Lower lobe of right lung (tissue), 2 donors: ENCODE results near the gene JMJD8. TPM values are rescaled to one million over a fixed set of nuclear protein-coding genes. Genes with fewer than 3 reads are reported as not detected.

Source experiments
- ATAC-seq, 2 donors: fragments of 200-7000 bp; cut with Tn5 transposase; one replicate each; pipeline ENCODE4 v1.9.1; 2020 to 2022; ENCODE audit warnings: mild to moderate bottlenecking in 2 of 2, moderate library complexity in 2 of 2
- DNase-seq: peaks from one replicate; pipeline ENCODE4 v3.0.0-alpha.2; 2020
- H3K27ac ChIP-seq: fragments of 200-600 bp; one replicate; pipeline ENCODE4 v1.8.0; 2022
- H3K27me3 ChIP-seq: fragments of 200-600 bp; one replicate; pipeline ENCODE4 v1.8.0; 2022; ENCODE audit warnings: low read depth
- H3K36me3 ChIP-seq: fragments of 200-600 bp; one replicate; pipeline ENCODE4 v1.8.0; 2022; ENCODE audit warnings: mild to moderate bottlenecking
- H3K4me1 ChIP-seq: fragments of 200-600 bp; one replicate; pipeline ENCODE4 v1.8.0; 2022
- H3K4me3 ChIP-seq: fragments of 200-600 bp; one replicate; pipeline ENCODE4 v1.8.0; 2022; ENCODE audit warnings: mild to moderate bottlenecking
- H3K9me3 ChIP-seq: fragments of 200-600 bp; one replicate; pipeline ENCODE4 v1.8.0; 2022
- intact Hi-C: fragments of 100-400 bp; cut with DNase I; formaldehyde crosslinking; loops from one replicate; pipeline ENCODE4 v1.11.0; 2022
- total RNA-seq: library from RNA; stranded (reverse); fragmentation: NEBNext Ultra II Directional; extraction: Animal tissue kit (Norgen Biotek cat#: 25700); gene quantifications from one replicate; pipeline ENCODE4 v1.2.1, GENCODE V29; 2021
- TF ChIP-seq, protein P1 (sequence below): fragments of 200-600 bp; IDR thresholded peaks from one replicate; pipeline ENCODE4 v1.8.0; 2022; ENCODE audit warnings: antibody characterized with exemption, mild to moderate bottlenecking
- donor health status: DM: no; HTN: yes; CAD: no; lungs with severe emphysema.

JMJD8 gene
- total RNA-seq, 1 donor from 2014 or later = 43.2 TPM

DNA sequence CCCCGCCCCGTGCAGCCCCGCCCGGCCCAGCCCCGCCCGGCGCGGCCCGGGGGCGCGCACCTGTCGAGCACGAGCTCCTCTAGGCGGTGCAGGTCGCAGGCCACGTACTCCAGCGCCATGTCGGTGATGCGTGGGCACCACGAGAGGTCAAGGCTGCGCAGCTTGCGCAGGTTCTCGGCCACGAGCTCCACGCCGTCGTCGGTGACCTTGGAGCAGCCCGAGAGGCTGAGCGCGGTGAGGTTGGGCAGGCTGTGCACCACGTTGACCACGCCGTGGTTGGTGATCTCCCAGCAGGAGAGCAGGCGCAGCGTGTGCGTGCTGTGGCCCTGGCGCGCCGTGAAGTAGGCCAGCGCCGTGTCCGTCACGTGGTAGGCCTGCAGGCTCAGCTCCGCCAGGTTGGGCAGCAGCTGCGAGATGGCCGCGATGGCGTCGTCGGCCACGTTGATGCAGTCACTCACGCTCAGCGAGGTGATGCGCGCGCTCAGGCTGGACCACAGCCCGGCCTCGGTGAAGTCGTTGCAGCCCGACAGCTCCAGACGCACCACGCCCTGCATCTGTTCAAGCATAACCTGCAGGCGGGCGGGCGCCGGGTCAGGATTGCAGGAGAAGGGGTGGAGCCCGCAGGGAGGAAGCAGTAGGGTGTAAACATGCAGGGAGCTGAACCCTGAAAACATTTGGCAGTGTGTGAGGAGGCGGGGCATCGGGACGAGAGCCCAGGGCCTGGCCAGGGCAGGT lies 11.4 kb upstream of the JMJD8 start:
- Histone ChIP-seq H3K4me3 (peak overlapping the region; percentile 50), H3K36me3 (no peaks in the 10 kb centered on the region), H3K27ac (no peak overlapping the region), H3K4me1 (peaks cover 26% of the 10 kb centered on the region), H3K27me3 (peaks cover 72% of the 10 kb centered on the region), H3K9me3 (no peaks in the 10 kb centered on the region)
- DNase-seq = peak; percentile 74
- intact Hi-C loops = no loop called here
- peak; percentile 69 to 81 for ATAC-seq
- TF ChIP-seq, protein P1, sequence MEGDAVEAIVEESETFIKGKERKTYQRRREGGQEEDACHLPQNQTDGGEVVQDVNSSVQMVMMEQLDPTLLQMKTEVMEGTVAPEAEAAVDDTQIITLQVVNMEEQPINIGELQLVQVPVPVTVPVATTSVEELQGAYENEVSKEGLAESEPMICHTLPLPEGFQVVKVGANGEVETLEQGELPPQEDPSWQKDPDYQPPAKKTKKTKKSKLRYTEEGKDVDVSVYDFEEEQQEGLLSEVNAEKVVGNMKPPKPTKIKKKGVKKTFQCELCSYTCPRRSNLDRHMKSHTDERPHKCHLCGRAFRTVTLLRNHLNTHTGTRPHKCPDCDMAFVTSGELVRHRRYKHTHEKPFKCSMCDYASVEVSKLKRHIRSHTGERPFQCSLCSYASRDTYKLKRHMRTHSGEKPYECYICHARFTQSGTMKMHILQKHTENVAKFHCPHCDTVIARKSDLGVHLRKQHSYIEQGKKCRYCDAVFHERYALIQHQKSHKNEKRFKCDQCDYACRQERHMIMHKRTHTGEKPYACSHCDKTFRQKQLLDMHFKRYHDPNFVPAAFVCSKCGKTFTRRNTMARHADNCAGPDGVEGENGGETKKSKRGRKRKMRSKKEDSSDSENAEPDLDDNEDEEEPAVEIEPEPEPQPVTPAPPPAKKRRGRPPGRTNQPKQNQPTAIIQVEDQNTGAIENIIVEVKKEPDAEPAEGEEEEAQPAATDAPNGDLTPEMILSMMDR = no peak

DNA sequence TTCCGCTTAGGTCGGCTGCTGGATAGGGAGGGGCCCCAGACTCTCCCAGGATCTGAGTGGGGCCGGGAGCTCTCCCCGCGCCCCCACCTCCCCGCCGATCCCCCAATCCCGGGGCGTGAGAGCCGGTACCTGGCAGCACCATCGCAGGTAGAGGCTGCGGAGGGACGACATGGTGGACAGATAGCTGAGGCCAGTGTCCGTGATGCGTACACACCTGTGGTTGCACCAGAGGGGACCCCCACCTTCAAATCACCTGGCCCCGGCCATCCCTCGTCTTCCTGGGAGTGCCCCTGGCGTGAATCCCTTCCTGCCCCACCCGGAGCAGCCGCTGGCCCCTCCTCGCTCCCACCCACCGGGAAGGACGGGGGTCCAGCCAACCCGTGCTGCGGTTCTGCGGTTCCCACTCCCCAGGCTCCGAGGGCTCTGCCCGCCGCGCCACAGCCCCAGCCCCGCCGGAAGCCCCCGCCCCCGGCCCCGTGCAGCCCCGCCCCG lies 10.8 kb upstream of the JMJD8 start:
- ATAC-seq (no peak), DNase-seq (no peak)
- Histone ChIP-seq H3K27ac (no peak overlapping the region), H3K27me3 (peaks cover 66% of the 10 kb centered on the region), H3K36me3 (no peaks in the 10 kb centered on the region), H3K4me1 (peaks cover 29% of the 10 kb centered on the region), H3K4me3 (peak overlapping the region; percentile 50), H3K9me3 (no peaks in the 10 kb centered on the region)
- TF ChIP-seq, protein P1 = no peak
- intact Hi-C loops = no loop called here

DNA sequence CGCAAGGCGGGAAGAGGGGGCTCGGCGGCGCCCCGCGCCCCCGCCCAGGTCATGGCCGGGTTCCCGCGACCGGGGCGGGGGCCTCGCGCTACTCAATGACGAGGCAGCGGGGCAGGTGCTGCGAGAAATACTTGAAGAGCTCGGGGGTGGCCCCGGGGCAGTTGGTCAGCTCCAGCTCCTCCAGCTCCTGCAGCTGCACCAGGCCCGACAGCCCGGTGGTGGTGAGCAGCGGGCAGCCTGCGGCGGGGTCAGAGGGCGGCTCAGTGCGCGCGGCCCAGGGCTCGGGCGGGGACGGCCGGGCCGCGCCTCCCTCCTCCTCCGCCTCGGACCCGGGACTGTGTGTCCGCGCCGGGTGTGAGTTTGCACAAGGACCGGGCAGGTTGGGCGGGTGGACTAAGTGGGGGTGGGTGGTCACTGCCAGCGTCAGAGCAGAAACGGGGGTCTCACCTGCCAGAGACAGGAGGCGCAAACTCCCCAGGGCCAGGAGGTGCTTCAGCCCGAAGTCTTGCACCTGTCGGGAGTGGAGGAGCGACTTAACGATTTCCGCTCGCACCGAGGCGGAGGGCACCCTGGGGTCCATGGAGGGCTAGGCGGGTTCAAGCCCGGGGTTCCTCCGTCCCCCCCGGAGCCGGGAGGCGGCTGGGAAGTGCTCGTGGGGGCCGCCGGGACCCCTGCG lies 10.2 kb upstream of the JMJD8 start:
- ATAC-seq (no peak), DNase-seq (no peak)
- Histone ChIP-seq H3K36me3 (no peaks in the 10 kb centered on the region), H3K4me1 (peaks cover 34% of the 10 kb centered on the region), H3K27me3 (peaks cover 60% of the 10 kb centered on the region), H3K27ac (no peak overlapping the region), H3K4me3 (peak overlapping the region; percentile 50), H3K9me3 (no peaks in the 10 kb centered on the region)
- intact Hi-C loops = no loop called here
- TF ChIP-seq, protein P1 = no peak

DNA sequence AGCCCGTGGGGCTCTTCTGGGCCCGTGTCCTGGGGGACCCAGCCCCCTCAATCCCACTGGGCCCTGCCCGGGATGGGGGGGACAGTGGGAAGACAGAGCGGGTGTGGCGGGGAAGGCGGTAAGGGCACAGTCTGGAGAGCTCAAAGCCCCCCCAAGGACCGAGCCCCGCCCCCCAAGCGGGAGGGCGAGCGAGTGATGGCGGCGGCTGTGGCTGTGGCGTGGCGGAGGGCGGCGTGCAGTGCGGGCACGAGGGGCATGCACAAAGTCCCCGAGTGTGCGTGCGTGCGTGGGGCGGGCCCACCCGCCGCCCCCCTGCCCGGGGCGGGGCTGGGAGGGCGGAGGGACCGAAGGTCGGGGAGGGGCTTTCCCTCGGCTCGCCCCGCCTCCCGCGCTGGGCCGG lies 9.6 kb upstream of the JMJD8 start:
- intact Hi-C loops = no loop called here
- no peaks in the 10 kb centered on the region for H3K9me3 ChIP-seq
- peaks cover 55% of the 10 kb centered on the region for H3K27me3 ChIP-seq
- no peak for DNase-seq
- no peak overlapping the region for H3K4me3 ChIP-seq
- ATAC-seq = no peak
- no peaks in the 10 kb centered on the region for H3K36me3 ChIP-seq
- TF ChIP-seq, protein P1 = no peak
- H3K4me1 ChIP-seq = peaks cover 40% of the 10 kb centered on the region
- no peak overlapping the region for H3K27ac ChIP-seq

DNA sequence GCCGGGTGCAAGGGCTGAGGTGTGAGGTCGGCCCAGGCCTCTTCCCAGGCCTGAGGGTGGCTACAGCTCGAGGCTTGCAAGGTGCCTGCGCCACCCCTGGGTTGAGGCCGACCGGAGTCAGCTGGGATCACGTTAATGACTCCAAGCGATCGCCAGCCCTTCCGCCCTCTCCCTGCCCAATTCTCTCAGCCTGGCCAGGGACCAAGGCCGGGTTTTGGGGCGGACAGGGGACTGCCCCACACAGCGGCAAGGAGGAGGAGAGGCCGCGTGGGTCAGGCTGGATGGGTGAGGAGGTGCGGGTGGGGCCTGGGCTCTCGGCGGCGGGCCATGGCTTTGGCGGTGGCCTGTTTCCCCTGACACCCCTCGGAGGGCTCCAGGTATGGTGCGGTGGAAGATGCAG lies 9.2 kb upstream of the JMJD8 start:
- peaks cover 44% of the 10 kb centered on the region for H3K4me1 ChIP-seq
- no peak overlapping the region for H3K27ac ChIP-seq
- H3K36me3 ChIP-seq = no peaks in the 10 kb centered on the region
- TF ChIP-seq, protein P1 = no peak
- peaks cover 54% of the 10 kb centered on the region for H3K27me3 ChIP-seq
- DNase-seq (no peak), ATAC-seq (no peak)
- H3K4me3 ChIP-seq = no peak overlapping the region
- no peaks in the 10 kb centered on the region for H3K9me3 ChIP-seq
- intact Hi-C loops = no loop called here
